HAP-1 (cell line): ENCODE measurements around the gene COL11A2.
"Not testable (repeated sequence)": the region's sequence is repeated elsewhere in the genome, so short reads cannot be mapped to it uniquely, and the experiment has no call there.

Experiments
- DNase-seq, 2 experiments: peaks; one replicate each; pipeline ENCODE4 v3.0.0-alpha.2; 2016 to 2020; ENCODE audit warnings: low spot score in 2 of 2
- H3K27me3 ChIP-seq: fragments of 250-450 bp; sonication (Bioruptor Pico); 2 replicates; pipeline ENCODE4 v1.5.1; 2020; ENCODE audit warnings: low read depth, mild to moderate bottlenecking, moderate library complexity
- H3K36me3 ChIP-seq: fragments of 250-450 bp; sonication (Bioruptor Pico); replicated peaks from 2 replicates; pipeline ENCODE4 v1.5.1; 2020; ENCODE audit warnings: mild to moderate bottlenecking
- H3K4me1 ChIP-seq: fragments of 250-450 bp; sonication (Bioruptor Pico); 2 replicates; pipeline ENCODE4 v1.5.1; 2020; ENCODE audit warnings: mild to moderate bottlenecking
- H3K4me3 ChIP-seq: fragments of 250-450 bp; sonication (Bioruptor Pico); 2 replicates; pipeline ENCODE4 v1.5.1; 2020; ENCODE audit warnings: mild to moderate bottlenecking, moderate library complexity
- H3K9me3 ChIP-seq: fragments of 250-450 bp; sonication (Bioruptor Pico); 2 replicates; pipeline ENCODE4 v1.5.1; 2020; ENCODE audit warnings: mild to moderate bottlenecking, moderate library complexity
- in situ Hi-C: fragments of 300-500 bp; cut with MboI; formaldehyde crosslinking; loops from 3 replicates; pipeline ENCODE4 v1.14.3; 2020; ENCODE audit warnings: low sequenced_read_pairs, inconsistent platforms, mixed read lengths

COL11A2 gene

GRCh38 chr6:33192105-33192646 is at the start of gene COL11A2:
COL11A2 (minus strand) TSS chr6:33192467; CDS start chr6:33192240, 227 bp downstream.
- in situ Hi-C loops, result no loop called here
- Histone ChIP-seq H3K4me1 (no peaks in the 10 kb centered on the region), H3K27me3 (peaks cover 5% of the 10 kb centered on the region; the same call in 1 of the 2 replicates), H3K36me3 (peaks cover 24% of the 10 kb centered on the region), H3K9me3 (no peaks in the 10 kb centered on the region), H3K4me3 (no peak within 1 kb of the TSS)
- no peak for DNase-seq

- Histone ChIP-seq H3K36me3 (no peaks in the 10 kb centered on the region), H3K4me1 (no peaks in the 10 kb centered on the region), H3K9me3 (no peaks in the 10 kb centered on the region), H3K27me3 (no peaks in the 10 kb centered on the region), H3K4me3 (no peak overlapping the region)
- in situ Hi-C loops, result loop anchor here (10.0 kb wide), 1 partner anchor 227 kb away; no protein-coding TSS in a partner anchor
- no peak for DNase-seq
These were observed 49.7 kb upstream of the COL11A2 start for GRCh38 chr6:33241968-33242367.

- H3K27me3 ChIP-seq, result no peaks in the 10 kb centered on the region
- H3K36me3 ChIP-seq, result no peaks in the 10 kb centered on the region
- H3K4me3 ChIP-seq, result no peak overlapping the region
- H3K4me1 ChIP-seq, result no peaks in the 10 kb centered on the region
- H3K9me3 ChIP-seq, result no peaks in the 10 kb centered on the region
- no peak for DNase-seq
- in situ Hi-C loops, result no loop called here
These were observed 45.5 kb upstream of the COL11A2 start for GRCh38 chr6:33237741-33238140.

- Histone ChIP-seq H3K9me3 (no peaks in the 10 kb centered on the region), H3K4me3 (no peak overlapping the region), H3K4me1 (no peaks in the 10 kb centered on the region), H3K36me3 (no peaks in the 10 kb centered on the region), H3K27me3 (no peaks in the 10 kb centered on the region)
- no peak for DNase-seq
- in situ Hi-C loops, result no loop called here
These were observed 44.6 kb upstream of the COL11A2 start for GRCh38 chr6:33236852-33237251.

GRCh38 chr6:33236328-33236727 is 44.1 kb upstream of the COL11A2 start:
- no peaks in the 10 kb centered on the region for H3K4me1 ChIP-seq
- H3K36me3 ChIP-seq, result no peaks in the 10 kb centered on the region
- H3K4me3 ChIP-seq, result no peak overlapping the region
- in situ Hi-C loops, result no loop called here
- no peak for DNase-seq
- H3K27me3 ChIP-seq, result no peaks in the 10 kb centered on the region
- no peaks in the 10 kb centered on the region for H3K9me3 ChIP-seq

GRCh38 chr6:33235221-33235634 is 43.0 kb upstream of the COL11A2 start:
- Histone ChIP-seq H3K9me3 (no peaks in the 10 kb centered on the region), H3K36me3 (no peaks in the 10 kb centered on the region), H3K27me3 (no peaks in the 10 kb centered on the region), H3K4me1 (no peaks in the 10 kb centered on the region), H3K4me3 (no peak overlapping the region)
- in situ Hi-C loops, result no loop called here
- DNase-seq, result no peak

GRCh38 chr6:33226503-33227120 is 34.3 kb upstream of the COL11A2 start:
- in situ Hi-C loops, result not testable (repeated sequence)

GRCh38 chr6:33217681-33218080 is 25.4 kb upstream of the COL11A2 start:
- Histone ChIP-seq H3K27me3 (no peaks in the 10 kb centered on the region), H3K36me3 (peaks cover under 1% of the 10 kb centered on the region; the same call in 1 of the 2 replicates), H3K9me3 (no peaks in the 10 kb centered on the region), H3K4me3 (no peak overlapping the region), H3K4me1 (peaks cover 12% of the 10 kb centered on the region)
- DNase-seq, result no peak
- in situ Hi-C loops, result no loop called here

More at GRCh38 chr6:33226503-33227120, 34.3 kb upstream of the COL11A2 start:
- not testable (repeated sequence) for H3K4me3 ChIP-seq, H3K36me3 ChIP-seq, H3K27me3 ChIP-seq, H3K9me3 ChIP-seq
- peaks cover 16% of the 10 kb centered on the region for H3K4me1 ChIP-seq
- DNase-seq, result peak; percentile 65 to 99

- no peak for DNase-seq
- Histone ChIP-seq H3K4me1 (peaks cover 13% of the 10 kb centered on the region), H3K9me3 (no peaks in the 10 kb centered on the region), H3K27me3 (no peaks in the 10 kb centered on the region), H3K4me3 (no peak overlapping the region), H3K36me3 (peaks cover 5% of the 10 kb centered on the region; the same call in 1 of the 2 replicates)
- in situ Hi-C loops, result no loop called here
These were observed 25.0 kb upstream of the COL11A2 start for GRCh38 chr6:33217246-33217645.

- Histone ChIP-seq H3K4me3 (no peak overlapping the region), H3K27me3 (no peaks in the 10 kb centered on the region), H3K36me3 (peaks cover 6% of the 10 kb centered on the region; the same call in 1 of the 2 replicates), H3K4me1 (peaks cover 13% of the 10 kb centered on the region), H3K9me3 (no peaks in the 10 kb centered on the region)
- no peak for DNase-seq
- in situ Hi-C loops, result no loop called here
These were observed 23.9 kb upstream of the COL11A2 start for GRCh38 chr6:33216117-33216649.

- Histone ChIP-seq H3K4me1 (peaks cover 13% of the 10 kb centered on the region), H3K9me3 (no peaks in the 10 kb centered on the region), H3K27me3 (no peaks in the 10 kb centered on the region), H3K36me3 (peaks cover 11% of the 10 kb centered on the region), H3K4me3 (no peak overlapping the region)
- DNase-seq, result no peak
- in situ Hi-C loops, result no loop called here
These were observed 23.2 kb upstream of the COL11A2 start for GRCh38 chr6:33215271-33216116.

GRCh38 chr6:33213989-33214335 is 21.7 kb upstream of the COL11A2 start:
- peaks cover 24% of the 10 kb centered on the region for H3K36me3 ChIP-seq
- peaks cover 16% of the 10 kb centered on the region for H3K4me1 ChIP-seq
- H3K4me3 ChIP-seq, result no peak overlapping the region
- H3K9me3 ChIP-seq, result no peaks in the 10 kb centered on the region
- H3K27me3 ChIP-seq, result no peaks in the 10 kb centered on the region
- in situ Hi-C loops, result no loop called here
- no peak for DNase-seq

- H3K27me3 ChIP-seq, result no peaks in the 10 kb centered on the region
- H3K36me3 ChIP-seq, result peaks cover 26% of the 10 kb centered on the region
- in situ Hi-C loops, result no loop called here
- H3K4me1 ChIP-seq, result peaks cover 18% of the 10 kb centered on the region
- peak in 1 of 2 experiments; percentile 48 for DNase-seq
- peak overlapping the region; percentile 24 for H3K4me3 ChIP-seq
- H3K9me3 ChIP-seq, result no peaks in the 10 kb centered on the region
These were observed 21.1 kb upstream of the COL11A2 start for GRCh38 chr6:33213166-33213988.
